ENCODE data around the gene THOC1. TPM values are rescaled to one million over a fixed set of nuclear protein-coding genes. Genes with fewer than 3 reads are reported as not detected.

Gene THOC1
- polyA plus RNA-seq, 1 experiment, result 35.1 TPM

- POLR2A ChIA-PET, result no interaction called here
- CTCF ChIA-PET, result interaction anchor here (1.5 kb wide), 1 partner anchor 10 kb away, joined by 7 read pairs; no protein-coding TSS in a partner anchor
- no peak overlapping the region for H3K27ac ChIP-seq (ENCODE audit: low read depth, low read length)
- no peaks in the 10 kb centered on the region for H3K9me3 ChIP-seq (ENCODE audit: control insufficient read depth, insufficient read depth, low read length)
- no peak for DNase-seq (ENCODE audit: low read depth, low spot score)
- no peak overlapping the region for H3K4me3 ChIP-seq (ENCODE audit: low read depth, low read length)
- no peak for TF ChIP-seq CTCF (IDR thresholded peaks at IDR 0.05; ENCODE audit: low read depth, low read length)
- no peaks in the 10 kb centered on the region for H3K27me3 ChIP-seq (ENCODE audit: control insufficient read depth, insufficient read depth, low read length)
Observed at GRCh38 chr18:213966-214365, 53.9 kb downstream of the THOC1 start.

- ChIA-PET POLR2A (no interaction called here), CTCF (interaction anchor here (1.5 kb wide), 1 partner anchor 10 kb away, joined by 7 read pairs; no protein-coding TSS in a partner anchor)
- no peaks in the 10 kb centered on the region for H3K27me3 ChIP-seq (ENCODE audit: control insufficient read depth, insufficient read depth, low read length)
- H3K27ac ChIP-seq (ENCODE audit: low read depth, low read length), result no peak overlapping the region
- DNase-seq (ENCODE audit: low read depth, low spot score), result no peak
- TF ChIP-seq CTCF (IDR thresholded peaks at IDR 0.05; ENCODE audit: low read depth, low read length), result no peak
- H3K9me3 ChIP-seq (ENCODE audit: control insufficient read depth, insufficient read depth, low read length), result no peaks in the 10 kb centered on the region
- H3K4me3 ChIP-seq (ENCODE audit: low read depth, low read length), result no peak overlapping the region
Observed at GRCh38 chr18:213505-213904, 54.3 kb downstream of the THOC1 start.

GRCh38 chr18:212780-213179, 55.1 kb downstream of the THOC1 start:
- ChIA-PET CTCF (interaction anchor here (0.6 to 1.5 kb wide), 2 partner anchors 9 to 21 kb away, joined by 3 to 7 read pairs; no protein-coding TSS in a partner anchor), POLR2A (no interaction called here)
- Histone ChIP-seq H3K27me3 (ENCODE audit: control insufficient read depth, insufficient read depth, low read length) (no peaks in the 10 kb centered on the region), H3K9me3 (ENCODE audit: control insufficient read depth, insufficient read depth, low read length) (no peaks in the 10 kb centered on the region), H3K27ac (ENCODE audit: low read depth, low read length) (no peak overlapping the region), H3K4me3 (ENCODE audit: low read depth, low read length) (no peak overlapping the region)
- peak; percentile 25 for TF ChIP-seq CTCF (IDR thresholded peaks at IDR 0.05; ENCODE audit: low read depth, low read length)
- DNase-seq (ENCODE audit: low read depth, low spot score), result no peak

- ChIA-PET POLR2A (no interaction called here), CTCF (interaction anchor here (0.7 kb wide), 1 partner anchor 653 kb away, joined by 3 read pairs; no protein-coding TSS in a partner anchor)
- Histone ChIP-seq H3K4me3 (ENCODE audit: low read depth, low read length) (no peak overlapping the region), H3K9me3 (ENCODE audit: control insufficient read depth, insufficient read depth, low read length) (no peaks in the 10 kb centered on the region), H3K27me3 (ENCODE audit: control insufficient read depth, insufficient read depth, low read length) (no peaks in the 10 kb centered on the region), H3K27ac (ENCODE audit: low read depth, low read length) (no peak overlapping the region)
- DNase-seq (ENCODE audit: low read depth, low spot score), result no peak
- TF ChIP-seq CTCF (IDR thresholded peaks at IDR 0.05; ENCODE audit: low read depth, low read length), result no peak
Observed at GRCh38 chr18:211582-211981, 56.3 kb downstream of the THOC1 start.

GRCh38 chr18:210733-211132, 57.1 kb downstream of the THOC1 start:
- H3K4me3 ChIP-seq (ENCODE audit: low read depth, low read length), result no peak overlapping the region
- CTCF ChIA-PET, result no interaction called here
- no peak for TF ChIP-seq CTCF (IDR thresholded peaks at IDR 0.05; ENCODE audit: low read depth, low read length)
- POLR2A ChIA-PET, result interaction anchor here (0.6 kb wide), 1 partner anchor 8 kb away, joined by 3 read pairs; no protein-coding TSS in a partner anchor
- H3K27me3 ChIP-seq (ENCODE audit: control insufficient read depth, insufficient read depth, low read length), result no peaks in the 10 kb centered on the region
- no peaks in the 10 kb centered on the region for H3K9me3 ChIP-seq (ENCODE audit: control insufficient read depth, insufficient read depth, low read length)
- DNase-seq (ENCODE audit: low read depth, low spot score), result no peak
- no peak overlapping the region for H3K27ac ChIP-seq (ENCODE audit: low read depth, low read length)

Measured in AG04450 (cell line).